ENCODE measurements around the gene ACBD6.

ACBD6 gene

GRCh38 chr1:180456191-180456590 lies 46.2 kb downstream of the ACBD6 start:
- no peak overlapping the region for H3K4me3 ChIP-seq (ENCODE audit: low read depth, low read length)
- TF ChIP-seq, protein P1, sequence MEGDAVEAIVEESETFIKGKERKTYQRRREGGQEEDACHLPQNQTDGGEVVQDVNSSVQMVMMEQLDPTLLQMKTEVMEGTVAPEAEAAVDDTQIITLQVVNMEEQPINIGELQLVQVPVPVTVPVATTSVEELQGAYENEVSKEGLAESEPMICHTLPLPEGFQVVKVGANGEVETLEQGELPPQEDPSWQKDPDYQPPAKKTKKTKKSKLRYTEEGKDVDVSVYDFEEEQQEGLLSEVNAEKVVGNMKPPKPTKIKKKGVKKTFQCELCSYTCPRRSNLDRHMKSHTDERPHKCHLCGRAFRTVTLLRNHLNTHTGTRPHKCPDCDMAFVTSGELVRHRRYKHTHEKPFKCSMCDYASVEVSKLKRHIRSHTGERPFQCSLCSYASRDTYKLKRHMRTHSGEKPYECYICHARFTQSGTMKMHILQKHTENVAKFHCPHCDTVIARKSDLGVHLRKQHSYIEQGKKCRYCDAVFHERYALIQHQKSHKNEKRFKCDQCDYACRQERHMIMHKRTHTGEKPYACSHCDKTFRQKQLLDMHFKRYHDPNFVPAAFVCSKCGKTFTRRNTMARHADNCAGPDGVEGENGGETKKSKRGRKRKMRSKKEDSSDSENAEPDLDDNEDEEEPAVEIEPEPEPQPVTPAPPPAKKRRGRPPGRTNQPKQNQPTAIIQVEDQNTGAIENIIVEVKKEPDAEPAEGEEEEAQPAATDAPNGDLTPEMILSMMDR (IDR thresholded peaks at IDR 0.05; ENCODE audit: low read depth, low read length) = no peak
- in situ Hi-C loops (cut with HindIII; ENCODE audit: low sequenced_read_pairs) = no loop called here
- no peak for DNase-seq (ENCODE audit: low read depth, low spot score)

DNA sequence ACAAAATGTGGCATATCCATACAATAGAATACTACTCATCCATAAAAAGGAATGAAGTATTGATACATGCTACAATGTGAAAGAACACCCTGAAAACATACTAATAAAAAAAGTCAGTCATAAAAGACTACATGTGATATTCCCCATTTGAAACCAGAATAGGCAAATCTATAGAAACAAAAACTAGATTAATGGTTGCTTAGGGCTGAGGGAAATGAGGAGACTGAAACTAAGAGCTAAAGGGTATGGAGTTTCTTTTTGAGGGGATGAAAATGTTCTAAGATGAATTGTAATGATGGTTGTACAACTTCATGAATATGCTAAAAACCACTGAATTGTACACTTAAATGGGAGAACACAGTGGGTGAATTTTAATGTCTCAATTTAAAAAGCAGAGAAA lies 50.9 kb downstream of the ACBD6 start:
- no peak overlapping the region for H3K4me3 ChIP-seq (ENCODE audit: low read depth, low read length)
- in situ Hi-C loops (cut with HindIII; ENCODE audit: low sequenced_read_pairs) = no loop called here
- TF ChIP-seq, protein P1 (IDR thresholded peaks at IDR 0.05; ENCODE audit: low read depth, low read length) = no peak
- DNase-seq (ENCODE audit: low read depth, low spot score) = no peak

DNA sequence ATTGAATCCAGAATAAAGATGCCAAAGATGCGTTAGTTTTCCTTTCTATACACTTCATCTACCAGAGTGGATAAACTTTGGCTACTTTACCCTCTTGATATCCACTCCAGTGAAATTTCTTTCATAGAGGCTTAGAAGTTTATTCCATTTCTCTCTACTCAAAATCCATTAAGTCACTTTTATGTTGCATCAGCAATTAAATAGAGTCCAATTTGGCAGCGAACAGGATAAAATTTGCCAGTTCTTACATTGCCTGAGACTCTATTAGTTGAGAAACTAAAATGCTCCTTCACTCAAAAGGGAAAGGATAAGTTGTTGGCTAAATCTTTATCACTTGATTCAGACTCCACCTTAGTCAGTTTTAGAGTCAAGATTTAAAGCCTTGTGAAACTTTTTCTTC lies 57.9 kb downstream of the ACBD6 start:
- TF ChIP-seq, protein P1 (IDR thresholded peaks at IDR 0.05; ENCODE audit: low read depth, low read length) = no peak
- in situ Hi-C loops (cut with HindIII; ENCODE audit: low sequenced_read_pairs) = no loop called here
- DNase-seq (ENCODE audit: low read depth, low spot score) = no peak
- H3K4me3 ChIP-seq (ENCODE audit: low read depth, low read length) = no peak overlapping the region

DNA sequence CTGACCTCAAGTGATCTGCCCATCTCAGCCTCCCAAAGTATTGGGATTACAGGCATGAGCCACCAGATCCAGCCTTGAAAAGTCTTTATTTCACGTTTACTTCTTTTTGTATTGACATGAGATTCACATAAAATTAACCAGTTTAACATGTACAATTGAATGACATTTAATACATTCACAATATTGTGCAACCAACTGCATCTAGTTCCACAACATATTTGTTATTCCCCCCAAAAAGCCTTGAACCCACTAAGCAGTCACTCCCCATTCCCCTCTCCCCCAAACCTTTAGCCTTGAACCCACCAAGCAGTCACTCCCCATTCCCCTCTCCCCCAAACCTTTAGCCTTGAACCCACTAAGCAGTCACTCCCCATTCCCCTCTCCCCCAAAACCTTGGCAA lies 62.0 kb downstream of the ACBD6 start:
- in situ Hi-C loops (cut with HindIII; ENCODE audit: low sequenced_read_pairs) = no loop called here
- no peak for DNase-seq (ENCODE audit: low read depth, low spot score)
- no peak overlapping the region for H3K4me3 ChIP-seq (ENCODE audit: low read depth, low read length)
- TF ChIP-seq, protein P1 (IDR thresholded peaks at IDR 0.05; ENCODE audit: low read depth, low read length) = no peak

- TF ChIP-seq, protein P1 (IDR thresholded peaks at IDR 0.05; ENCODE audit: low read depth, low read length) = no peak
- no peak overlapping the region for H3K4me3 ChIP-seq (ENCODE audit: low read depth, low read length)
- in situ Hi-C loops (cut with HindIII; ENCODE audit: low sequenced_read_pairs) = no loop called here
- DNase-seq (ENCODE audit: low read depth, low spot score) = no peak
Measured at GRCh38 chr1:180435566-180435965, 66.8 kb downstream of the ACBD6 start.

- in situ Hi-C loops (cut with HindIII; ENCODE audit: low sequenced_read_pairs) = no loop called here
- H3K4me3 ChIP-seq (ENCODE audit: low read depth, low read length) = no peak overlapping the region
- no peak for DNase-seq (ENCODE audit: low read depth, low spot score)
- TF ChIP-seq, protein P1 (IDR thresholded peaks at IDR 0.05; ENCODE audit: low read depth, low read length) = no peak
Measured at GRCh38 chr1:180433873-180434272, 68.5 kb downstream of the ACBD6 start.

GRCh38 chr1:180431683-180432082 lies 70.7 kb downstream of the ACBD6 start:
- no peak overlapping the region for H3K4me3 ChIP-seq (ENCODE audit: low read depth, low read length)
- no peak for DNase-seq (ENCODE audit: low read depth, low spot score)
- in situ Hi-C loops (cut with HindIII; ENCODE audit: low sequenced_read_pairs) = no loop called here
- TF ChIP-seq, protein P1 (IDR thresholded peaks at IDR 0.05; ENCODE audit: low read depth, low read length) = no peak

Measured in astrocyte of the spinal cord (primary cell).